GM23248 (cell line): ENCODE data around the gene PPP2R1B. TPM values are rescaled to one million over a fixed set of nuclear protein-coding genes. Genes with fewer than 3 reads are reported as not detected.

ENCODE experiments used
- DNase-seq: peaks from one replicate; pipeline ENCODE4 v3.0.0-alpha.2; 2015
- H2AFZ ChIP-seq: fragments of 200-600 bp; sonication (generic); 2 replicates; pipeline ENCODE4 v1.6.1; 2016; ENCODE audit warnings: antibody characterized with exemption
- H3F3A ChIP-seq: fragments of 200-600 bp; sonication (generic); 2 replicates; pipeline ENCODE4 v1.6.1; 2016; ENCODE audit warnings: mild to moderate bottlenecking, antibody characterized with exemption, mixed run types; ENCODE audit not compliant: insufficient read depth
- H3K27ac ChIP-seq: fragments of 200-600 bp; sonication (generic); 2 replicates; pipeline ENCODE4 v1.5.1; 2016; ENCODE audit warnings: mild to moderate bottlenecking
- H3K27me3 ChIP-seq: fragments of 200-600 bp; sonication (generic); replicated peaks from 2 replicates; pipeline ENCODE4 v1.6.1; 2016; ENCODE audit warnings: mild to moderate bottlenecking; ENCODE audit not compliant: insufficient read depth
- H3K36me3 ChIP-seq: fragments of 200-600 bp; sonication (generic); 2 replicates; pipeline ENCODE4 v1.6.1; 2016; ENCODE audit warnings: low read depth, mild to moderate bottlenecking
- H3K4me1 ChIP-seq: fragments of 200-600 bp; sonication (generic); 2 replicates; pipeline ENCODE4 v1.6.1; 2016; ENCODE audit warnings: mild to moderate bottlenecking; ENCODE audit not compliant: insufficient read depth
- H3K4me2 ChIP-seq: fragments of 200-600 bp; sonication (generic); one replicate; pipeline ENCODE4 v1.6.1; 2016; ENCODE audit warnings: mild to moderate bottlenecking; ENCODE audit not compliant: unreplicated experiment
- H3K4me3 ChIP-seq: fragments of 200-600 bp; sonication (generic); 2 replicates; pipeline ENCODE4 v1.5.1; 2016; ENCODE audit warnings: mild to moderate bottlenecking
- H3K79me2 ChIP-seq: fragments of 200-600 bp; sonication (generic); 2 replicates; pipeline ENCODE4 v1.6.1; 2016; ENCODE audit warnings: mild to moderate bottlenecking; ENCODE audit not compliant: insufficient read depth
- H3K9ac ChIP-seq: fragments of 200-600 bp; sonication (generic); 2 replicates; pipeline ENCODE4 v1.6.1; 2016; ENCODE audit warnings: mild to moderate bottlenecking
- H3K9me2 ChIP-seq: fragments of 200-600 bp; sonication (generic); 2 replicates; pipeline ENCODE4 v1.6.1; 2016; ENCODE audit warnings: mixed run types, mild to moderate bottlenecking, moderate library complexity; ENCODE audit not compliant: insufficient read depth
- H3K9me3 ChIP-seq: fragments of 200-600 bp; sonication (generic); one replicate; pipeline ENCODE4 v1.6.1; 2017; ENCODE audit warnings: low read depth
- H4K20me1 ChIP-seq: fragments of 200-600 bp; sonication (generic); 2 replicates; pipeline ENCODE4 v1.6.0; 2016; ENCODE audit not compliant: insufficient read depth
- EZH2 ChIP-seq: fragments of 200-600 bp; sonication (generic); IDR thresholded peaks from 2 replicates; pipeline ENCODE4 v1.6.1; 2018; ENCODE audit warnings: antibody characterized with exemption, mild to moderate bottlenecking; ENCODE audit not compliant: insufficient read depth, poor library complexity, severe bottlenecking
- EZH2phosphoT487 ChIP-seq: fragments of 200-600 bp; sonication (generic); IDR thresholded peaks from 2 replicates; pipeline ENCODE4 v1.6.1; 2018; ENCODE audit warnings: antibody characterized with exemption, moderate library complexity, mild to moderate bottlenecking, low read depth; ENCODE audit not compliant: insufficient read depth
- WGBS, 2 experiments: methylation state at CpG; one replicate each; pipeline ENCODE4 v1.1.6; 2015 to 2017; ENCODE audit warnings: low lambda C conversion rate in 2 of 2, low coverage in 1 of 2; ENCODE audit errors: missing lambda C conversion rate in 2 of 2; 5-methylcytosine and 5-hydroxymethylcytosine counted together
- in situ Hi-C: fragments of 300-500 bp; cut with MboI; formaldehyde crosslinking; loops from 2 replicates; pipeline ENCODE4 v1.15.0; 2020
- polyA plus RNA-seq: library from polyadenylated mRNA; unstranded; fragments of >200 nt; fragmentation: Nextera tagmentation; extraction: Ambion mirVana; gene quantifications from 2 replicates; pipeline ENCODE4 v1.2.1, GENCODE V29; 2016
- total RNA-seq: library from RNA; depleted of rRNA; stranded (reverse); fragments of >200 nt; shearing (Covaris generic); gene quantifications from 2 replicates; pipeline ENCODE4 v1.2.3, GENCODE V29; 2014

The PPP2R1B gene
- total and polyA plus RNA-seq, 2 experiments from 2014 or later: 25.1 to 26.2 TPM

DNA sequence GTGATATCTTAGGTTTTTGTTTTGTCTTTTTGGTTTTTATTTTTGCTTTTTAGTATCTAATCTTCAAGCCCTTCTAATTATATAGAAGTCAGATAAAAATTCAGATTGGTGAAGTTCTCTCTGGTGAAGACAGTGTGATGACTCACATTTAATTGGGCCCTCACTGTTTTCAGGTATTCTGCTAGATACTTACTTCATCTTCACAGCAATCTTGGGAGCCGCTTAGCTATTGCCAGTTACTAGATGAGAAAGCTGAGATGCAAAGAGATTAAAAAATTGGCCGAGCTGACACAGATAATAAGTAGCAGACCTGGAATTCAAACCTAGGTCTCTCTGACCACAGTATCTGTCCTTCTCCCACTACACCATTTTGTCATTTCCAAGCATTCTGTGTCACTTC lies 75.0 kb downstream of the PPP2R1B start:
- Histone ChIP-seq H3K36me3 (peaks cover 9% of the 10 kb centered on the region; the same call in 1 of the 2 replicates), H3F3A (peaks cover 35% of the 10 kb centered on the region), H3K27me3 (no peaks in the 10 kb centered on the region), H3K9me2 (no peaks in the 10 kb centered on the region), H3K79me2 (peaks cover 41% of the 10 kb centered on the region), H3K9ac (no peak overlapping the region), H3K4me2 (no peak overlapping the region), H3K4me3 (no peak overlapping the region), H3K4me1 (peaks cover 44% of the 10 kb centered on the region), H2AFZ (no peak overlapping the region), H3K27ac (no peak overlapping the region), H3K9me3 (no peaks in the 10 kb centered on the region), H4K20me1 (no peaks in the 10 kb centered on the region)
- DNase-seq: peak; percentile 7
- TF ChIP-seq EZH2: no peak
- no peak for TF ChIP-seq EZH2phosphoT487
- in situ Hi-C loops: no loop called here
- 88 to 89% methylated on average over 2 of the region's 2 CpGs for WGBS, 2 experiments

DNA sequence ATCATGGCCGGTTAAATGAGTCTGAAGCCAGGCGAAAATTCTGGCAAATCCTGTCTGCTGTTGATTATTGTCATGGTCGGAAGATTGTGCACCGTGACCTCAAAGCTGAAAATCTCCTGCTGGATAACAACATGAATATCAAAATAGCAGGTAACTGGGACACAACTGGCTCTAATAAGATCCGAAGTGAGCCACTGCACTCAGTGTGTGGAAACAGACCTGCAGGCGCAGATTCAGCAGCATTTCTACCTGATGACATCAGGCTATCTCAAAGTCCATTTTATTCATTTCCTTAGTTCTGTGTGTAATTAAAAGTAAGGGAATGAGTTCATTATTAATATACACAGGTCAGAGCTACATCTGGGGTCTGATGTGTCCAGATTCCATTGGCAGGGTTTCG lies 78.2 kb downstream of the PPP2R1B start:
- Histone ChIP-seq H3K79me2 (peaks cover 34% of the 10 kb centered on the region), H3K9me2 (no peaks in the 10 kb centered on the region), H4K20me1 (no peaks in the 10 kb centered on the region), H3K27me3 (no peaks in the 10 kb centered on the region), H3K4me3 (no peak overlapping the region), H3K9ac (no peak overlapping the region), H3K27ac (peak overlapping the region; percentile 11; the same call in 1 of the 2 replicates), H2AFZ (no peak overlapping the region), H3F3A (peaks cover 18% of the 10 kb centered on the region), H3K9me3 (no peaks in the 10 kb centered on the region), H3K4me2 (peak overlapping the region; percentile 0), H3K36me3 (peaks cover 12% of the 10 kb centered on the region; the same call in 1 of the 2 replicates), H3K4me1 (peaks cover 24% of the 10 kb centered on the region)
- peak; percentile 51 for DNase-seq
- TF ChIP-seq EZH2phosphoT487 (no peak), EZH2 (no peak)
- WGBS, 2 experiments: 48 to 50% methylated on average over 7 of the region's 7 CpGs
- in situ Hi-C loops: no loop called here

DNA sequence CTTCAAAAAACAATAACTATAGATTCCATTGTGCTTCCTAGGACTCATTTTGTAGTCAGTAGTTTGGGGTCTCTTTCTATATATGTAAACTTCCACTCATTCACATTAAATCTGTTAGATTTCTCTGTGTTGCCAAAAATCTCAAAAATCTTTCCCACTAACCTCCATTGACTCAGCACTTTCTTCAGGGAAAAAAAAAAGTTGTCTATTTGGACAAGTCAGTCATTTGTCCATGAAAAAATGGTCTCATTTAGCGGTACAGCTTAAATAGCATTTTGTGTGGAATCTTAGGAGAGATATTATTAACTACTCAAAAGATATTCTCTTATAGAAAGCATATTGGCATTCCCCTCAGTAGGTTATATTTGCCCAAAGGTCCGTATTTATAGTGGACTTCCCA lies 81.9 kb downstream of the PPP2R1B start:
- WGBS, 2 experiments: 100% methylated on average over 2 of the region's 2 CpGs
- Histone ChIP-seq H3K27ac (no peak overlapping the region), H3K4me2 (no peak overlapping the region), H2AFZ (no peak overlapping the region), H3F3A (peaks cover 15% of the 10 kb centered on the region), H3K9ac (no peak overlapping the region), H3K4me1 (peaks cover 18% of the 10 kb centered on the region), H3K9me2 (no peaks in the 10 kb centered on the region), H3K36me3 (peaks cover 11% of the 10 kb centered on the region; the same call in 1 of the 2 replicates), H3K27me3 (no peaks in the 10 kb centered on the region), H3K9me3 (no peaks in the 10 kb centered on the region), H3K79me2 (peaks cover 22% of the 10 kb centered on the region), H4K20me1 (no peaks in the 10 kb centered on the region), H3K4me3 (no peak overlapping the region)
- DNase-seq: no peak
- TF ChIP-seq EZH2 (no peak), EZH2phosphoT487 (no peak)
- in situ Hi-C loops: no loop called here

DNA sequence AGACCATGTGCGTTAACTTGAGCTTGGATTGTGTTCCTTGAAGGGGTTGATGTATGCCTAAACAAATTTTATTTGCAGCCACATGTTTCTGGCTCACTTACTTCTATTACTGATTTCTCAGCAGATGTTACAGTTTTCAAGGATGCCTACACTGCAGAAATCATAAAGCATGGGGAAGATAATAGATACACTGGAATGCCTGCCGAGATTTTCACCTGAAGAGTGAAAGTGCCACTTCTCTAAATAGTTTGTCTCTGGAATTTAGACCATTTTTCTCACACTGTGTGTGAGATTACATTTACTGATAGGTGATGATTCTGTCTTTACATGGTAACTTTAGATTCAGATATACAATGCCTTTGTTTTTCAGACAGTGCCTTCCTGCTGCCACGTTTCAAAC lies 82.4 kb downstream of the PPP2R1B start:
- H3K9ac ChIP-seq: no peak overlapping the region
- H3K4me3 ChIP-seq: no peak overlapping the region
- H3K4me1 ChIP-seq: peaks cover 20% of the 10 kb centered on the region
- H3K4me2 ChIP-seq: no peak overlapping the region
- no peaks in the 10 kb centered on the region for H3K9me2 ChIP-seq
- WGBS, 2 experiments: 95 to 96% methylated on average over 3 of the region's 3 CpGs
- H3K79me2 ChIP-seq: peaks cover 23% of the 10 kb centered on the region
- no peaks in the 10 kb centered on the region for H3K27me3 ChIP-seq
- H3K9me3 ChIP-seq: no peaks in the 10 kb centered on the region
- DNase-seq: no peak
- H3F3A ChIP-seq: peaks cover 15% of the 10 kb centered on the region; the same call in 1 of the 2 replicates
- H3K27ac ChIP-seq: no peak overlapping the region
- no peak for TF ChIP-seq EZH2phosphoT487
- TF ChIP-seq EZH2: no peak
- H4K20me1 ChIP-seq: no peaks in the 10 kb centered on the region
- no peak overlapping the region for H2AFZ ChIP-seq
- in situ Hi-C loops: no loop called here
- peaks cover 7% of the 10 kb centered on the region; the same call in 1 of the 2 replicates for H3K36me3 ChIP-seq
